ENCODE measurements around the gene SLC12A8. TPM values are rescaled to one million over a fixed set of nuclear protein-coding genes. Genes with fewer than 3 reads are reported as not detected.

Gene SLC12A8
- total RNA-seq, 1 donor from 2014 or later = 0.15 TPM

- intact Hi-C loops (cut with micrococcal nuclease) = loop anchor here (1.0 to 5.0 kb wide), 5 partner anchors 72 to 223 kb away; partner anchors contain the start of gene ZNF148
Measured at GRCh38 chr3:125214738-125215137, 2.2 kb upstream of the SLC12A8 start.

- intact Hi-C loops (cut with micrococcal nuclease) = loop anchor here (1.0 to 5.0 kb wide), 4 partner anchors 72 to 161 kb away; partner anchors contain the start of gene ZNF148
Measured at GRCh38 chr3:125213946-125214542, 1.5 kb upstream of the SLC12A8 start.

GRCh38 chr3:125213364-125213755 is 812 bp upstream of the SLC12A8 start:
- intact Hi-C loops (cut with micrococcal nuclease) = loop anchor here (5.0 kb wide), 1 partner anchor 71 kb away; no protein-coding TSS in a partner anchor

- intact Hi-C loops (cut with micrococcal nuclease) = loop anchor here (5.0 kb wide), 1 partner anchor 70 kb away; no protein-coding TSS in a partner anchor
Measured at GRCh38 chr3:125212091-125212508, 448 bp downstream of the SLC12A8 start.

- intact Hi-C loops (cut with micrococcal nuclease) = loop anchor here (5.0 kb wide), 1 partner anchor 69 kb away; no protein-coding TSS in a partner anchor
Measured at GRCh38 chr3:125211523-125212090, 941 bp downstream of the SLC12A8 start.

GRCh38 chr3:125207949-125208568 is 4.5 kb downstream of the SLC12A8 start:
- intact Hi-C loops (cut with micrococcal nuclease) = no loop called here

- intact Hi-C loops (cut with micrococcal nuclease) = no loop called here
Measured at GRCh38 chr3:125207507-125207906, 5.0 kb downstream of the SLC12A8 start.

- intact Hi-C loops (cut with micrococcal nuclease) = no loop called here
Measured at GRCh38 chr3:125206934-125207333, 5.6 kb downstream of the SLC12A8 start.

- intact Hi-C loops (cut with micrococcal nuclease) = loop anchor here (5.0 kb wide), 1 partner anchor 441 kb away; no protein-coding TSS in a partner anchor
Measured at GRCh38 chr3:125203731-125204130, 8.8 kb downstream of the SLC12A8 start.

GRCh38 chr3:125202197-125202596 is 10.4 kb downstream of the SLC12A8 start:
- intact Hi-C loops (cut with micrococcal nuclease) = loop anchor here (1.0 to 5.0 kb wide), 4 partner anchors 148 to 440 kb away; no protein-coding TSS in a partner anchor

GRCh38 chr3:125200731-125201139 is 11.8 kb downstream of the SLC12A8 start:
- intact Hi-C loops (cut with micrococcal nuclease) = loop anchor here (5.0 kb wide), 1 partner anchor 438 kb away; no protein-coding TSS in a partner anchor

- intact Hi-C loops (cut with micrococcal nuclease) = no loop called here
Measured at GRCh38 chr3:125194849-125195601, 17.5 kb downstream of the SLC12A8 start.

GRCh38 chr3:125194061-125194848 is 18.3 kb downstream of the SLC12A8 start:
- intact Hi-C loops (cut with micrococcal nuclease) = no loop called here

- intact Hi-C loops (cut with micrococcal nuclease) = no loop called here
Measured at GRCh38 chr3:125192190-125193035, 20.1 kb downstream of the SLC12A8 start.

- intact Hi-C loops (cut with micrococcal nuclease) = no loop called here
Measured at GRCh38 chr3:125191730-125192129, 20.8 kb downstream of the SLC12A8 start.

- intact Hi-C loops (cut with micrococcal nuclease) = no loop called here
Measured at GRCh38 chr3:125191256-125191655, 21.3 kb downstream of the SLC12A8 start.

GRCh38 chr3:125190786-125191185 is 21.8 kb downstream of the SLC12A8 start:
- intact Hi-C loops (cut with micrococcal nuclease) = no loop called here

GRCh38 chr3:125189378-125190165 is 23.0 kb downstream of the SLC12A8 start:
- intact Hi-C loops (cut with micrococcal nuclease) = no loop called here

GRCh38 chr3:125188955-125189354 is 23.6 kb downstream of the SLC12A8 start:
- intact Hi-C loops (cut with micrococcal nuclease) = no loop called here

Measured in T-helper 1 cell treated with Interleukin-12 subunit alpha and Interleukin-12 subunit beta and Interleukin-4 antibody, amounts not matched to agents 30 ng/mL and 1 ng/mL, for 36 hours (primary cell).